ENCODE measurements around the gene PAFAH1B2. TPM values are rescaled to one million over a fixed set of nuclear protein-coding genes. Genes with fewer than 3 reads are reported as not detected.

Gene PAFAH1B2
- polyA plus RNA-seq, 1 donor from 2014 or later: 85.9 TPM

- H4K20me1 ChIP-seq (ENCODE audit: insufficient read depth): no peaks in the 10 kb centered on the region
- no peak overlapping the region for H2AFZ ChIP-seq (ENCODE audit: low read depth, low read length)
- H3K27me3 ChIP-seq (ENCODE audit: insufficient read depth, low read depth, low read length): no peaks in the 10 kb centered on the region
- H3K79me2 ChIP-seq (replicated peaks; ENCODE audit: insufficient read depth, low read length): no peaks in the 10 kb centered on the region
- no peaks in the 10 kb centered on the region for H3F3A ChIP-seq (ENCODE audit: insufficient read depth, low read length, poor library complexity, severe bottlenecking)
- H3K27ac ChIP-seq (ENCODE audit: low read length): no peak overlapping the region
- H3K9me2 ChIP-seq (ENCODE audit: insufficient read depth, low read length): no peaks in the 10 kb centered on the region
- H3K36me3 ChIP-seq (ENCODE audit: insufficient read depth, low read length): no peaks in the 10 kb centered on the region
- H3K9ac ChIP-seq (ENCODE audit: low read length): no peak overlapping the region
- H3K9me3 ChIP-seq (ENCODE audit: low read length): no peaks in the 10 kb centered on the region
- no peak overlapping the region for H3K4me2 ChIP-seq (ENCODE audit: low read length)
- TF ChIP-seq MXI1 (conservative IDR thresholded peaks at IDR 0.05; ENCODE audit: poor library complexity, severe bottlenecking) (no peak), SMC3 (conservative IDR thresholded peaks at IDR 0.05; ENCODE audit: poor library complexity) (no peak), RAD21 (conservative IDR thresholded peaks at IDR 0.05) (no peak), TAF1 (IDR thresholded peaks at IDR 0.05; ENCODE audit: low read depth) (no peak), EP300 (conservative IDR thresholded peaks at IDR 0.05; ENCODE audit: poor library complexity, severe bottlenecking) (no peak), POLR2AphosphoS5 (IDR thresholded peaks at IDR 0.05) (no peak), EZH2 (IDR thresholded peaks at IDR 0.05; ENCODE audit: borderline replicate concordance, insufficient read depth, low read length, poor library complexity, severe bottlenecking) (no peak), REST (IDR thresholded peaks at IDR 0.05; ENCODE audit: borderline replicate concordance) (no peak), CTCF (IDR thresholded peaks at IDR 0.05; ENCODE audit: poor library complexity, severe bottlenecking) (no peak)
- no peak overlapping the region for H3K4me3 ChIP-seq (ENCODE audit: low read length)
Measured at GRCh38 chr11:117221775-117222517, 77.9 kb downstream of the PAFAH1B2 start.

- Histone ChIP-seq H3F3A (ENCODE audit: insufficient read depth, low read length, poor library complexity, severe bottlenecking) (no peaks in the 10 kb centered on the region), H3K27ac (ENCODE audit: low read length) (no peak overlapping the region), H3K9me3 (ENCODE audit: low read length) (no peaks in the 10 kb centered on the region), H3K4me3 (ENCODE audit: low read length) (no peak overlapping the region), H4K20me1 (ENCODE audit: insufficient read depth) (no peaks in the 10 kb centered on the region), H3K27me3 (ENCODE audit: insufficient read depth, low read depth, low read length) (no peaks in the 10 kb centered on the region), H2AFZ (ENCODE audit: low read depth, low read length) (no peak overlapping the region), H3K9ac (ENCODE audit: low read length) (no peak overlapping the region), H3K36me3 (ENCODE audit: insufficient read depth, low read length) (no peaks in the 10 kb centered on the region), H3K9me2 (ENCODE audit: insufficient read depth, low read length) (no peaks in the 10 kb centered on the region), H3K79me2 (replicated peaks; ENCODE audit: insufficient read depth, low read length) (no peaks in the 10 kb centered on the region), H3K4me2 (ENCODE audit: low read length) (no peak overlapping the region)
- TF ChIP-seq EP300 (conservative IDR thresholded peaks at IDR 0.05; ENCODE audit: poor library complexity, severe bottlenecking) (no peak), TAF1 (IDR thresholded peaks at IDR 0.05; ENCODE audit: low read depth) (no peak), REST (IDR thresholded peaks at IDR 0.05; ENCODE audit: borderline replicate concordance) (no peak), EZH2 (IDR thresholded peaks at IDR 0.05; ENCODE audit: borderline replicate concordance, insufficient read depth, low read length, poor library complexity, severe bottlenecking) (no peak), SMC3 (conservative IDR thresholded peaks at IDR 0.05; ENCODE audit: poor library complexity) (no peak), RAD21 (conservative IDR thresholded peaks at IDR 0.05) (no peak), POLR2AphosphoS5 (IDR thresholded peaks at IDR 0.05) (no peak), MXI1 (conservative IDR thresholded peaks at IDR 0.05; ENCODE audit: poor library complexity, severe bottlenecking) (no peak), CTCF (IDR thresholded peaks at IDR 0.05; ENCODE audit: poor library complexity, severe bottlenecking) (no peak)
Measured at GRCh38 chr11:117222991-117223740, 79.1 kb downstream of the PAFAH1B2 start.
